DMS79 treated with DMSO at 0.1 percent for 48 hours (cell line): ENCODE data around the gene IGFBP3.

Source experiments
- DNase-seq: peaks from one replicate; lab custom pipeline; 2025; lab: John Stamatoyannopoulos, UW

IGFBP3 gene

GRCh38 chr7:45891462-45892402 lies 29.3 kb downstream of the IGFBP3 start:
- DNase-seq, result no peak

DNA sequence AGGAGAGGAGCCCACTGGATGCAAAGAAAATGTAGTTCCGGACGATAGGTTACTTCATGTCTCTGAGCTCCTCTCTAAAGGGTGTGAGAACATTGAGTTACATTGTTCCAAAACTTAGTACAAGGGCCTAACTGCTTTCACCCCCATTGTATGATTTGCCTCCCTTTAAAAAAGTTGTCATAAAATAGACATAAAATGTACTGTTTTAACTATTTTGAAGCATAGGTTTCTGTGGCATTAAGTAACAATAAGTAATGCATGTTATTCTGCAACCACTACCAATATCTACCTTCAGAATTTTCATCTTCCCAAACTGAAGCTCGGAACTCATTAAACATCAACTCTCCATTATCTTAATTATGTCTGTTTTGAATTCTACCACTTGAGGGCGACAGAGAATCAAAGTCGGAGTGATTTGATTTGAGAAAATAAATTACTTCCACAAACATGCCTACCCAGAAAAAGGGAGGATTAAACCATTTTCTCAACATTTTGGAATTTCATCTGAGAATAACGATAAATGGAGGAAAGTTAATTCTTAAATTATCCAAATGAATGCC lies 30.1 kb downstream of the IGFBP3 start:
- DNase-seq, result peak; percentile 40

DNA sequence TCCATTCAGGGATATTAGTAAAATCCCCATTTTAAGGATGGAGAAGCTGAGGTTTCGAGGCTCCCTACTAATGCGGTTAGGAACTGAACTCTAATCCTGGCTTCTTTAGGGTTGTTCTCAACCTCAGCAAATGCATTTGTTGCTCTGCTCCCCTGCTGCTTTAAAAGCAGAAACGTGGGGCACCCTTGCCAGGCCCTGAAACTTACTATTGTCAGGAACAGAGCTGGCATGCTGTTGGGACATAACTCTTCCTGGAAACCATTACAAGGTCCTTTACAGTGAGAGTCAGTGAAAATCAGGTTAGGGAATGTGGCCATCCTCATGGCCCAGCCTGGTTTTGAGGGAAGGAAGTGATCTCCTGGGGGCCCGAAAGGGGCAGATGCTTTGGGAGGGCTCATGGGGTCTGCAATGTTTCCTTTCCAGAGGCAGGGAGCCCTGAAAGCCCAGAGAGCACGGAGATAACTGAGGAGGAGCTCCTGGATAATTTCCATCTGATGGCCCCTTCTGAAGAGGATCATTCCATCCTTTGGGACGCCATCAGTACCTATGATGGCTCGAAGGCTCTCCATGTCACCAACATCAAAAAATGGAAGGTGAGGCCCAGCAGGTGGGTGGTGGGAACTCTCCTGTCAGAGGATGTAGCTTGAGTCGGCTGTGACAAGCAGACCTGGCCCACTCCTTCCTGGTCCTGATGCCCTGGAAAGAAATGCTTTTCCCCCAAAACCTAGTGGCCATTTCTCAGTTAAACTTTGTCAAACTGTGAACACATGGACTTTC lies 30.8 kb downstream of the IGFBP3 start:
- no peak for DNase-seq

DNA sequence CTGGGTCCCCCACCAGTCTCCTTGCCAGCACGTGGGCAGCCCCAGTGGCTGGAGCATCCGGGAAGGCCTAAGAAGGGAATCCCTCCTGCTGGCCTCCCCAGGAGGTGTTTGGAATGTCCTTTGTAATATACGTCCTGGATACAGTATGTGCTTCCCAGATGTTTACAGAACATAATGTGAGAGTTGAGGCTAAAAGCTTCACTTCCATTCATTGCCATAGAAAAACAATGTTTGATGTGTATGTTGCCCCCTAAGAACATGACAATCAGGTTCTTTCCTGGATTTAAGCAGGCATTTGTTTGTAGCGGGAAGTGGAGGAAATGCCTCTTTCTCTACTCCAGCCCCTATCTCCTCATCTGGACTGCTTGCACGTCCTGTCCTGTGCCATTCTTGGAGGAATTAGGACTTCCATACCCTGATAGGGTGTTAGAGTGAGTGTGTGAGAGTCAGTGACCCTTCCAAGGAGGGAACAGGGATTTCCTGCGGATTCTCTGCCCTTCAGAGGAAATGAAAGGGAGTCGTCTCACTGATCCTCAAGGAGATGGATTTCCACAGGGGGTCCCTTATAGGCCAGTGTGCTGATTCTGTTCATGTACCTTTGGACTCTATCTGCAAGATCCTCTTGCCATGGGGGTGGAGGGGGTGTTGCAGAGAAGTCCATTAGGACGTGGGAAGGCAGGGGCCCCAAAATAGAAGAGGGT lies 31.6 kb downstream of the IGFBP3 start:
- no peak for DNase-seq

DNA sequence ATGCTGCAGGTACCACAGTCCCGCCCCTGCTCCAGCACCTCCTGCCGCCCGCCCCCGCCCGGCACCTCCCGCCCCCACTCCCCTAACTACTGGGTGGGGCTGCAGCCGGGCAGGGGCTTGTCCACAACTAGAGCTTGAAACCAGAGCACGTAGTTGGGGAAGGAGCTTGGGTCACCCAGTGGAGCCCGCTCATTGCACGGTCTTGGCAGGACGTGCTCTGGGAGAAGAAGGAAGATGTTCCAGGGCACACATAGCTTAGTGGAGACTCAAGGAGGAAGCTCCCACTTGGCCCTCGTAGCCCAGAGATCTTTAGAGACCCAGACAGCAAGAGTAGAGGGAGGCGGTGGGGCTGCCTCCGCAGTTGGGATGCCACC lies 32.1 kb downstream of the IGFBP3 start:
- DNase-seq, result no peak

- DNase-seq, result peak; percentile 10
Measured at GRCh38 chr7:45888185-45888992, 32.7 kb downstream of the IGFBP3 start, which contains the start of gene IGFBP1. Gene IGFBP1, plus strand, starts transcription at chr7:45888488. Its CDS starts 165 bp downstream, at chr7:45888653.

DNA sequence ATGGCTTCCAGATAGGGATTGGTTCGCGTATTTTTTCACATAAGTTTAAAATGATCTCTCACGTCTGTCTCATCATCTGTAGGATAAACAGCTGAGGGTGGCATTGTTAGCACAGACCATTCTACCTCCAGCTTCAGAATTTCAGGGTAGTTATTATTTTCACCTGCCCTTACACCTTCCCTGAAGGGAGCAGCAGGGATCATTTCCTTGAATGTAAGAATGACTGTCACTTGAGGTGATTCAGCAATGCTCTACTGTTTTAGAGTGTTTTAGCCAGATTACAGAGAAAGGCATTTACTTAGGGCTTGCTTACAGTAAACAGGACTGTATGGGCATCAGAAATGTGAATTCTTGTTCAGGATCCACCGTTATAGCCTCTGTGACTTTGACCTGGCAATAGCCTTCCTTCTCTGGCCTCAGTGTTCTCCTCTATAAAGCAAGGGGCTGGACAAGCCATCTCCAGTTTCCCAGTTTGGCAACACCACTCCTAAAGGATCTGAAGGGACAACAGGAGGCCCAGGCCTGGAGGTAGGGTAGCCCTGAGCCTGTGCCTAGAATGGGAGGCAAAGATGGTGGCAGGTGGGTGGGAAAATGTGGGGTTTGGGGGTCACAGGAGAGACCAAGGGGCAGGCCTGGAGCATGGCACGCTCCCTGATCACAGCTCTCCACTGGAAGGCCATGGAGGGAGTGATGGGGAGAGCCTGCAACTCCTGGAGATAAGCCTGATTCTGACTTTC lies 34.0 kb downstream of the IGFBP3 start:
- DNase-seq, result no peak

- no peak for DNase-seq
Measured at GRCh38 chr7:45885264-45885882, 35.7 kb downstream of the IGFBP3 start.

GRCh38 chr7:45884136-45884535 lies 36.9 kb downstream of the IGFBP3 start:
- no peak for DNase-seq

- peak; percentile 24 for DNase-seq
Measured at GRCh38 chr7:45882465-45882810, 38.6 kb downstream of the IGFBP3 start.

DNA sequence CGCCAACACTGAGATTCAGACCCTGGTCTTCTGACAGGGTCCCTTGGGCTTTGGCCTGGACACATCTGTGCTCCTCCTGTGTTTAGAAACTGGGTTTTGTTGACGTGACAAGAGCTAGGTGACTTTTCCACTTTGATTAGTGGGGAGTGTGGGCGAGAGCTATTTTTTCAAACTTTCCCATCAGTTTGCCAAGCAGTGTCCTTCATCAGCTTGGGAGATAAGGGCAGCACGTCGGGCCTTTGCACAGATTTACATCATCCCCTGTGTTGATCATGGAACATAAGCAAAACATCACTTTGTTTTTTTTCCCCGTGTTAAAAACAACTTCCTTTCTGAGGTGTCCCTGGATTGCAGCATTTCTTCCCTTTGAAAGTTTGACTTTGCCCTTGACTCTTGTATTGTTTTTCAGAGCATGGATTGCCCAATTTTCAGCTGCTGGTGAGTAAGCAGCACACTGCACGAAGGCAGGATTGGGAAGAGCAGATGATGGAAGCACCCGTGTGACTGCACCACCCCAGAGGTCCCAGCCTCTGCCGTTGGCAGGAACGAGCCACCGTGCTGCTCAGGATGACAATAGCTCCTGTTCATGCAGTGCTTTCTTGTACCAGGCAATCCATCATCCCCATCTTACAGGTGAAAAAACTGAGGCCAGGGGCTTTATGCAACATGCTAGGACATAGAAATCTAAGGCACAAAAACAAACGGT lies 39.2 kb downstream of the IGFBP3 start:
- no peak for DNase-seq

- no peak for DNase-seq
Measured at GRCh38 chr7:45881280-45881758, 39.8 kb downstream of the IGFBP3 start.

GRCh38 chr7:45880433-45880860 lies 40.6 kb downstream of the IGFBP3 start:
- no peak for DNase-seq

- DNase-seq, result no peak
Measured at GRCh38 chr7:45878457-45879144, 42.5 kb downstream of the IGFBP3 start.

GRCh38 chr7:45876519-45876918 lies 44.6 kb downstream of the IGFBP3 start:
- no peak for DNase-seq

DNA sequence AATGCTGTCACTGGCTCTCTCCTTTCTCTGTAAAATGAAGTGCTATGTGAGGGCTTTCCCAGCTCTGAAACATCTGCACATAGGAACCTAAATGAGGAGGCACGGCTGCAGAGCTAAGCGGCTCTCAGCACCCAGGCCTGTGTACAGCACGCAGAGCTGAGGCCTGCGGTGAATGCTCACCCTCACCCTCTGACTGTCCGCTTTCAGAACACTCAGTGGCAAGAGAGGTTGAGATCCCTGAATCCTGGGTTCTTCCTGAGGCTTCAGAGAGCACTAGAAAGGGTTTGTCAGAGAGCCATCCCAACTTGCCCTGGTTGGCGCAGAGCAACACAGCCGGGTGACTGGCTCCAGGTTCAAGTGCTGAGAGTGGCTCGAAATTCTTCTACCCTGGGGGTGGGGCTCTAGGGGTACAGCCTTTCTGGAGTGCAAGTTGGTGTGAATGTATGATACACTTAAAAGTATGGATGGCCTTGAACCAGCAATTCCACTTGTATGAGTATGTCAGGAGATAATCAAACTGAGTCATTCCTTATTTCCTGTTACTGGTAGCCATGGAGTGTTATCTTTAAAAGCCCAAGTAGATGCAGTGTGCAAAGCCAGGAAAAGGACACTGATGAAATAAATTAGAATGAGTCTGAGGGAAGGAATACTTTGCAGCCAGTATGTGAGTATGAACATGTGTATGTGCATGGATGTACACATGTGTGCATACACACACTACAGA lies 46.5 kb downstream of the IGFBP3 start:
- no peak for DNase-seq

- no peak for DNase-seq
Measured at GRCh38 chr7:45873355-45873754, 47.7 kb downstream of the IGFBP3 start.

DNA sequence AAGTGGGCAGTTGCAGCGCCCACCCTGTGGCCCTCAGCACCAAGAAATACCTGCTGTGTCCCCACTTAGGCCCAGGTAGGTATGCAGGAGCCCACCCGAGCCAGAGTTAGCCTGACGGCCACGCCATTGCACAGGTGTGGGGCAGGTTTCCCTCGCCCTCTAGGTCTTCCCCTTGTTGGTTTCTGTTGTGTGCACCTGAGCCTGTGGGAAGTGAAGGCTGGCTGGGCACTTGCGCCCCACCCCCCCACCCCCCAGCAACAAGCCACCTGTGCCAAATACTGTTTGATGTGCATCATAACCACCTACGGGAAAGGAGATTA lies 48.1 kb downstream of the IGFBP3 start, which contains the start of gene CCDC201:
Gene CCDC201 (minus strand): TSS at position 48 of the 320 bp plus-strand sequence. CDS start 75 bp downstream, outside the sequence.
- no peak for DNase-seq
